ENCODE measurements around the gene PHACTR1.

PHACTR1 gene

DNA sequence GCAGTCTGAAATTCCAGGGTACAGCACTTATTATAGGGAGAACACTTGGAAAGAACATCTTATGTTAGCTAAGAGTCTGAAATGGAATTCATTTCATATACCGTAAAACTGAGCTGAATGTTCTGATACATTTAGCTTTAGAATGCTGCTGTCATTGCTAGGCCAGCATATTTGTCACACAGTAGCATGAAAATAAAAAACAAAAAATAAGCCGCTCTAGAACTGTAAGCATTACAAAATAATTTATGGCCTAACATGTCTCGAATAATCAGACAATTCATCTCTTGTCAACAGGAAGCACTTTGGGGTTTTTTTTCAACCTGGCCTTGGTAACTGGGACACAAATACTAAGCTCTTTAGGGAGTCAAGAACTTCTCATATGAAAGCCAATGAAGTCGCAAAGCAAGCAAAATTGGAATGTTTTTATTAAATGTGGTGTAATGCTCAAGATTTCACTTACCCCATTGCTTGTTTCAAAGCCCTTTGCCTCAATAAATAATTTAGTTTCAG, 115.7 kb downstream of the PHACTR1 start (continued):
- TF ChIP-seq, protein P1, sequence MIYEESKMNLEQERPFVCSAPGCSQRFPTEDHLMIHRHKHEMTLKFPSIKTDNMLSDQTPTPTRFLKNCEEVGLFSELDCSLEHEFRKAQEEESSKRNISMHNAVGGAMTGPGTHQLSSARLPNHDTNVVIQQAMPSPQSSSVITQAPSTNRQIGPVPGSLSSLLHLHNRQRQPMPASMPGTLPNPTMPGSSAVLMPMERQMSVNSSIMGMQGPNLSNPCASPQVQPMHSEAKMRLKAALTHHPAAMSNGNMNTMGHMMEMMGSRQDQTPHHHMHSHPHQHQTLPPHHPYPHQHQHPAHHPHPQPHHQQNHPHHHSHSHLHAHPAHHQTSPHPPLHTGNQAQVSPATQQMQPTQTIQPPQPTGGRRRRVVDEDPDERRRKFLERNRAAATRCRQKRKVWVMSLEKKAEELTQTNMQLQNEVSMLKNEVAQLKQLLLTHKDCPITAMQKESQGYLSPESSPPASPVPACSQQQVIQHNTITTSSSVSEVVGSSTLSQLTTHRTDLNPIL (CRISPR knock-in tag; IDR thresholded peaks at IDR 0.05; ENCODE audit: low read depth) = no peak
- TF ChIP-seq, protein P2, sequence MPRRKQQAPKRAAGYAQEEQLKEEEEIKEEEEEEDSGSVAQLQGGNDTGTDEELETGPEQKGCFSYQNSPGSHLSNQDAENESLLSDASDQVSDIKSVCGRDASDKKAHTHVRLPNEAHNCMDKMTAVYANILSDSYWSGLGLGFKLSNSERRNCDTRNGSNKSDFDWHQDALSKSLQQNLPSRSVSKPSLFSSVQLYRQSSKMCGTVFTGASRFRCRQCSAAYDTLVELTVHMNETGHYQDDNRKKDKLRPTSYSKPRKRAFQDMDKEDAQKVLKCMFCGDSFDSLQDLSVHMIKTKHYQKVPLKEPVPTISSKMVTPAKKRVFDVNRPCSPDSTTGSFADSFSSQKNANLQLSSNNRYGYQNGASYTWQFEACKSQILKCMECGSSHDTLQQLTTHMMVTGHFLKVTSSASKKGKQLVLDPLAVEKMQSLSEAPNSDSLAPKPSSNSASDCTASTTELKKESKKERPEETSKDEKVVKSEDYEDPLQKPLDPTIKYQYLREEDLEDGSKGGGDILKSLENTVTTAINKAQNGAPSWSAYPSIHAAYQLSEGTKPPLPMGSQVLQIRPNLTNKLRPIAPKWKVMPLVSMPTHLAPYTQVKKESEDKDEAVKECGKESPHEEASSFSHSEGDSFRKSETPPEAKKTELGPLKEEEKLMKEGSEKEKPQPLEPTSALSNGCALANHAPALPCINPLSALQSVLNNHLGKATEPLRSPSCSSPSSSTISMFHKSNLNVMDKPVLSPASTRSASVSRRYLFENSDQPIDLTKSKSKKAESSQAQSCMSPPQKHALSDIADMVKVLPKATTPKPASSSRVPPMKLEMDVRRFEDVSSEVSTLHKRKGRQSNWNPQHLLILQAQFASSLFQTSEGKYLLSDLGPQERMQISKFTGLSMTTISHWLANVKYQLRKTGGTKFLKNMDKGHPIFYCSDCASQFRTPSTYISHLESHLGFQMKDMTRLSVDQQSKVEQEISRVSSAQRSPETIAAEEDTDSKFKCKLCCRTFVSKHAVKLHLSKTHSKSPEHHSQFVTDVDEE (CRISPR knock-in tag; IDR thresholded peaks at IDR 0.05) = no peak
- TF ChIP-seq ZNF565 (CRISPR knock-in tag; conservative IDR thresholded peaks at IDR 0.05; ENCODE audit: low read depth) (no peak), ARNTL (CRISPR knock-in tag; IDR thresholded peaks at IDR 0.05; ENCODE audit: borderline replicate concordance, low read depth) (no peak), ZFP30 (CRISPR knock-in tag; IDR thresholded peaks at IDR 0.05) (no peak), ZNF8 (CRISPR knock-in tag; IDR thresholded peaks at IDR 0.05) (no peak), PPARA (CRISPR knock-in tag; IDR thresholded peaks at IDR 0.05; ENCODE audit: borderline replicate concordance) (no peak), ZNF70 (CRISPR knock-in tag; IDR thresholded peaks at IDR 0.05) (no peak), ESRRG (CRISPR knock-in tag; IDR thresholded peaks at IDR 0.05) (no peak), RARB (CRISPR knock-in tag; IDR thresholded peaks at IDR 0.05) (no peak), ISL1 (CRISPR knock-in tag; IDR thresholded peaks at IDR 0.05) (no peak)

DNA sequence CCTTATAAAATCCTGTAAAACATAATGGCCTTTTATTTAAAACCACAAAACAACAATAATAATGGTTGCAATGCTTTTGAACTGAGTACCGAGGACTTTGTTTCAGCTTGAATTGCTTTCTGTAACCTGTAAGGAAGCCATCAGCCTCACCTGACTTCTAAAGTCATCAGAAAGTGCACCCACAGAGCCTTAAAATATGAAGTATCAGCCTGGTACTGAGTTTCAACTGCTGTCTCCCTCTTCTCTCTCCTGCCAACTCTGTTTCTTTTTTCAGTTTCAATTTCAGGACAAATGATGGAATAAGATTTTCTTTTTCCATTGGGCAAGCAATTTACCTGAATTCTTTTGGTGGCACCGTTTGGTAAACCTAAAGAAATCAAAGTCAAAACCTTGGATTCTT, 119.4 kb downstream of the PHACTR1 start:
- TF ChIP-seq PPARA (CRISPR knock-in tag; IDR thresholded peaks at IDR 0.05; ENCODE audit: borderline replicate concordance) (no peak), TCF4 (CRISPR knock-in tag; IDR thresholded peaks at IDR 0.05; ENCODE audit: borderline replicate concordance) (no peak), OSR1 (CRISPR knock-in tag; IDR thresholded peaks at IDR 0.05) (no peak), ZNF70 (CRISPR knock-in tag; IDR thresholded peaks at IDR 0.05) (no peak), ZNF565 (CRISPR knock-in tag; conservative IDR thresholded peaks at IDR 0.05; ENCODE audit: low read depth) (no peak), GLIS3 (CRISPR knock-in tag; IDR thresholded peaks at IDR 0.05) (no peak), ZFP30 (CRISPR knock-in tag; IDR thresholded peaks at IDR 0.05) (no peak), ZC3H10 (CRISPR knock-in tag; IDR thresholded peaks at IDR 0.05) (no peak), ZNF8 (CRISPR knock-in tag; IDR thresholded peaks at IDR 0.05) (no peak), BACH2 (CRISPR knock-in tag; IDR thresholded peaks at IDR 0.05; ENCODE audit: borderline replicate concordance) (no peak), CSDC2 (CRISPR knock-in tag; IDR thresholded peaks at IDR 0.05) (no peak), ESRRG (CRISPR knock-in tag; IDR thresholded peaks at IDR 0.05) (no peak), ZFP3 (CRISPR knock-in tag; IDR thresholded peaks at IDR 0.05) (no peak), RARB (CRISPR knock-in tag; IDR thresholded peaks at IDR 0.05) (no peak), TOX (CRISPR knock-in tag; IDR thresholded peaks at IDR 0.05; ENCODE audit: borderline replicate concordance) (no peak)
- TF ChIP-seq, protein P3, sequence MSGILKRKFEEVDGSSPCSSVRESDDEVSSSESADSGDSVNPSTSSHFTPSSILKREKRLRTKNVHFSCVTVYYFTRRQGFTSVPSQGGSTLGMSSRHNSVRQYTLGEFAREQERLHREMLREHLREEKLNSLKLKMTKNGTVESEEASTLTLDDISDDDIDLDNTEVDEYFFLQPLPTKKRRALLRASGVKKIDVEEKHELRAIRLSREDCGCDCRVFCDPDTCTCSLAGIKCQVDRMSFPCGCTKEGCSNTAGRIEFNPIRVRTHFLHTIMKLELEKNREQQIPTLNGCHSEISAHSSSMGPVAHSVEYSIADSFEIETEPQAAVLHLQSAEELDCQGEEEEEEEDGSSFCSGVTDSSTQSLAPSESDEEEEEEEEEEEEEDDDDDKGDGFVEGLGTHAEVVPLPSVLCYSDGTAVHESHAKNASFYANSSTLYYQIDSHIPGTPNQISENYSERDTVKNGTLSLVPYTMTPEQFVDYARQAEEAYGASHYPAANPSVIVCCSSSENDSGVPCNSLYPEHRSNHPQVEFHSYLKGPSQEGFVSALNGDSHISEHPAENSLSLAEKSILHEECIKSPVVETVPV (CRISPR knock-in tag; IDR thresholded peaks at IDR 0.05) = no peak
- TF ChIP-seq, protein P1 (CRISPR knock-in tag; IDR thresholded peaks at IDR 0.05; ENCODE audit: low read depth) = no peak
- TF ChIP-seq, protein P2 (CRISPR knock-in tag; IDR thresholded peaks at IDR 0.05) = no peak
- ATAC-seq = no peak

DNA sequence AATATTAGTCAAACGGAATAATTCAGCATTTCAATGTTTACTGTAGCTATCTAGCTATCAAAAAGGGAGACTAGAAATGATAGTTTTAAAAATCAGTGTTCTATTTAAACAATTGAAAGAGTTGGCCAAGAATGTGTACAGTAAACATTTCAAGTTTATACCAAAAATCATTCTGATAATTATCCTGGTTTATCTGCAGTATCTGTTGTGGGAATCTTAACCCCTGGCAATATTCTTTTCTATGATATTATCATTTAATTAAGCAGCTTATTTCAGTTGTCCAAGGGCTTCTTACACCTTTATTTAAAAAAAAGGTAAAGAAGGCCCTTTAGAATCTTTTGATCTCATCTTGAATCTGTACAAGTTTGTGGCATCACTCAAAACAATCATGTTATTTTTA, 125.1 kb downstream of the PHACTR1 start:
- no peak for ATAC-seq
- TF ChIP-seq, protein P3 (CRISPR knock-in tag; IDR thresholded peaks at IDR 0.05) = no peak
- no peak for TF ChIP-seq SNAI2 (CRISPR knock-in tag; IDR thresholded peaks at IDR 0.05)

Measured in SK-N-SH treated with all-trans-retinoic acid at 6 μM for 48 hours (cell line).